NCI-H2107 treated with DMSO at 0.1 percent for 48 hours (cell line): ENCODE data around the gene PRR19.

Experiments
- DNase-seq: peaks from one replicate; lab custom pipeline; 2025; ENCODE audit not compliant: unreplicated experiment; lab: John Stamatoyannopoulos, UW

PRR19 gene

GRCh38 chr19:42293948-42294347 lies 8.0 kb upstream of the PRR19 start:
- DNase-seq, result no peak

GRCh38 chr19:42294471-42295137 lies 7.3 kb upstream of the PRR19 start:
- DNase-seq, result no peak

DNA sequence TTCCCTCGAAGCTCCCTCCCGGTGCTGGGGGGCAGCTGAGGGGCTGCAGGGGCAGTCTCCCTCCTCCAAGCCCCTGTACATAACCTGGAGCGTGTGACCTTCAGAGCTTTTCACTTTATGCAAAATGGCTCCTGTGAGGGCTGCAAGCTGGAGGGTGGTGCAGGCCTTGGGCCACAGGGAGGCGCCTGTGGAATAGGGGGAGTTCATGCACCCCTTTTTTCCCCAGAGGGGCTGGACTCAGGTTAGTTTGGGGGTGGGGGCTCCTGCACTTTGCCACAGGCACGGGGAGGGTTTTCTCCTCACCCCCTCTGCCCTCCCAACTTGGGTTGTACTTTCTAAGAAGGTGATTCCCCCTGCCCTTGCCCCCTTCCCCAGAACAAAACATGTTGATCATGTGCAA lies 6.6 kb upstream of the PRR19 start:
- no peak for DNase-seq

DNA sequence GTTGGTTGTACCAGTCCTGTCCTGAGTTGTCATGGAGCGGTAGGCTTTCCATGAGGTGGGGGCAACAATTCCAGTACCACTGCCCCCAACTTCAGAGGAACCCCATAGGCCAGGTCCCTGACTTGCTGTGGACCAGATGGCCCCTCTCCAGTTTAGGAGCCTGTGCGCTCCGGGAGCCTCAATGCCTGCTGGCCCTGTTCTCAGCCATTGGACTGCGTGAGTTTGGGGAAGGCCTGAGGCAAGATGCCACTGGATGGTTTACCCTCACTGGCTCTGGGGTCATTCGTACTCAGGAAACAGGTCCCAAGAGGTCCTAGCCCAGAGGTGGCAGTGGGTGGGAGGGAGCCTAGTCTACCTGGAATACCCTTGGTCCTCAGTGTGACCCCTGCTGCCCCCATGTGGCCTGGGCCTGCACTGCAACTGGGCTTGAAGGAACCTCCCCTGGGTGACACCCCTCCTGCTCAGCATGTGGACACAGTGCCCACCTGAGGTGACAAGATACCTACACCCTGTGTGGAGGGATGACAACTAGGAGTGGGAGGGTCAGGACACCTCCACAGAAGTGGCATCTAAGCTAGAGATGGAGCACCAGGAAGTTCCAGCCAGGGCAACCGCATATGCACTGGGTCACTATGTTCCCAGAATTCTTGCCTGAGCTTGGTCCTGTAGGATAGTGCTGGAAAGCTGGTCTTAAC lies 6.0 kb upstream of the PRR19 start:
- peak; percentile 36 for DNase-seq

- no peak for DNase-seq
Observed at GRCh38 chr19:42297039-42297438, 4.9 kb upstream of the PRR19 start.

GRCh38 chr19:42303101-42303464 lies 1.2 kb downstream of the PRR19 start:
- no peak for DNase-seq

GRCh38 chr19:42303876-42304275 lies 1.9 kb downstream of the PRR19 start:
- no peak for DNase-seq

DNA sequence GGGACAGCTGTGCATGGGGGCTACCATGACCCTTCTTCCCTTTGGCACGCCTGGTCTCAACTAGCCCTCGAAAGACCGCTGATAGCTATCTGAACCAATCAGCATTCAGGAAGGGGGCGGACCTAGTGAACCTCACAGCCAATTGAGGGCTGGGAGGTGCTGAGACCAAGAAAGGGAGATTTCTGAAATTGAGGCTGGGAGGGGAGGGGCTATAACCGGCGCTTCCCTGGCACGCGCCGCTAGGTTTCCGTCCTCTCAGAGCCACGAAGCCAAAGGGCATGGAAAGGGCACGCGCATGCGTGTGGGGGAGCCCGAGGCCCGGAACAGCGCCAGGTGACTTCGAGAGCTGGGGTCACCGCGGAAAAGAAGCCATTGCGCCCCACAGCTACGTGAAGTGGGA lies 4.7 kb downstream of the PRR19 start:
- no peak for DNase-seq

DNA sequence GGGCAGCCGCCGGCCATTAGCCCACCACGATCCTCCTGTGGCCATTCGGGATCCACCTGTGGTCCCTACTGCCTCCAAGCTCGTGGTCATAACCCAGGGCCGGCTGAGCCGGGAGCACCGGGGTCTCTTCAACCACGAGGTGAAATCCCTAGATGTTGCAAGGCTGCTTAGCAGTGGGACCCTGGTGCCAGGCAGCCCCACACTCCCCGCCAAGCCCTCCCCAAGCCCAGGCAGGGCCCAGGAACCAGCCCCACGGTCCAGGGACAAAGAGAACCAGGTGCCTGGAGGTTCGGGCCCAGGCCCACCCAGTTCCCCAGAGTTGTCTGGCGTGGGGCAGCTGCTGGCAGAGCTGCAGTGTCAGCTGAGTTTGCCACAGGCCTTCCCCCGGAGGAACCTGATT lies 7.8 kb downstream of the PRR19 start:
- DNase-seq, result no peak

- no peak for DNase-seq
Observed at GRCh38 chr19:42311657-42312056, 9.7 kb downstream of the PRR19 start.

GRCh38 chr19:42312370-42312769 lies 10.4 kb downstream of the PRR19 start:
- no peak for DNase-seq

- peak; percentile 16 for DNase-seq
Observed at GRCh38 chr19:42313096-42313839, 11.3 kb downstream of the PRR19 start, which contains the start of gene TMEM145. TSS of gene TMEM145 (plus strand) at chr19:42313309. CDS start at chr19:42313377, 68 bp downstream.

GRCh38 chr19:42313840-42314755 lies 12.2 kb downstream of the PRR19 start:
- DNase-seq, result no peak

DNA sequence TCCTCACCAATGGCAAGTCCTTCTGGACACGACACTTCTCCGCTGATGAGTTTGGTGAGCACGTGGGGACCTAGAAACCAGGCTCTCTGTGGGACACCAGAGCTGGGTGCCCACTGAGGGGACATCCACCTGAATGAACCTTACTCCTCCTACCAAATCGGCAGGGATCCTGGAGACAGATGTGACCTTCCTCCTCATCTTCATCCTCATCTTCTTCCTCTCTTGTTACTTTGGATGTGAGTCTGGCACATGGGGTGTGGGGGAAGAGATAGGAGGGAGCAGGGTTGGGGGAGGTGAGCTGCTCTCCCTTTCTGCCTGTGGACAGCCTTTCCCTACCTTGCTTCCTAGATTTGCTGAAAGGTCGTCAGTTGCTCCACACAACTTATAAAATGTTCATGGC lies 13.1 kb downstream of the PRR19 start:
- DNase-seq, result no peak

DNA sequence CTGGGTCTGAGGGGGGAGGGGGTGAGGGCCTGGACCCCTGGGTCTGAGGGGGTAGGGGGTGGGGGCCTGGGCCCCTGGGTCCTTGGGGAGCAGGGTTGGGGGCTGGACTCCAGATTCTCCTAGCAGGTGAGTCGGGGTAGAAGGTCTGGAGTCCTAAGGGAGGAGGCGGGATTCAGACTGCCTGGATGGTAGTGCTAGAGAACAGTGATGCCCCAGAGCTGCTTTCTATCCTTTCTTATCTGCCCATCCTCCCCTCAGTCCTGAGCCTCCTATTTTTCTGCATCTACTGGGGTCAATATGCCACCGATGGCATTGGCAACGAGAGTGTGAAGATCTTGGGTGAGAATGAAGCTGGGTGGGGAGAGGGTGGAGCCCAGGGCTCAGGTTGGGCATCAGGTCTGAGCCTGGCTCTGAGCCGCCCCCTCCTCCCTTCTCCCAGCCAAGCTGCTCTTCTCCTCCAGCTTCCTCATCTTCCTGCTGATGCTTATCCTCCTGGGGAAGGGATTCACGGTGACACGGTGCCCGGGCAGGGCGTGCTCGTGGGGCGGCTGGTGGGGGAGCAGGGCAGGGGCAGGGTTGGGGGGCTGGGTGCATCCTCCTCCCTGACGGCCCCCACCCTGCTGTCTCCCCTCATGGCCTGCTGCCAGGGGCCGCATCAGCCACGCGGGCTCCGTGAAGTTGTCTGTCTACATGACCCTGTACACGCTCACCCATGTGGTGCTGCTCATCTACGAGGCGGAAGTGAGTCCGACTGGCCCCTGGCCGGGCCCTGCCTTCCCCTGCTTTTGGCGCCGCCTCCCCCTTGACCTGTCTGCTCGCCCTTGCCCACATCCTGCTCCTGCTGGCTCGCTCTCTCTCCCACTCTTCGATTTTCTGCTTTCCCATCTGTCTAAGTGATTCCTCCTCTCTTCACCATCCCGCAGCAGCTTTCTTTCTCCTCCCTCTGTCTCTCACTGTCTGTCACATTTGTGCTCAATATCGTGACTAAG lies 14.6 kb downstream of the PRR19 start:
- DNase-seq, result no peak

- no peak for DNase-seq
Observed at GRCh38 chr19:42317535-42317934, 15.6 kb downstream of the PRR19 start.

GRCh38 chr19:42322305-42322704 lies 20.4 kb downstream of the PRR19 start:
- DNase-seq, result no peak

DNA sequence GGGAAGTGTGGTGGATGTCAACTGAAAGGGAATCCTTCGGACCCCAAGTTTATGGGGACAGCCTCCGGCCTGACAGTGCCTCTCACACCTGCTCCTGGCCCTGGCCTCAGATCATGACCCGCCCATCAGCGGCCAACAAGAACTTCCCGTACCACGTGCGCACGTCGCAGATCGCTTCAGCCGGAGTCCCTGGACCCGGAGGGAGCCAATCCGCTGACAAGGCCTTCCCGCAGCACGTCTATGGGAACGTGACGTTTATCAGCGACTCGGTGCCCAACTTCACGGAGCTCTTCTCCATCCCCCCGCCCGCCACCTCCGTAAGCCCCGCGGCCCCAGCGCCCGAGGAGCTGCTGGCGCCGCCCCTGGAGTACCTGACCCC lies 21.5 kb downstream of the PRR19 start:
- no peak for DNase-seq

- DNase-seq, result no peak
Observed at GRCh38 chr19:42323852-42324654, 22.1 kb downstream of the PRR19 start.
